Loucy (cell line): ENCODE results near the gene ENPP3.

ENCODE experiments used
- H2AFZ ChIP-seq: fragments of 200-600 bp; sonication (generic); 2 replicates; pipeline ENCODE4 v1.6.0; 2016; ENCODE audit warnings: antibody characterized with exemption, mild to moderate bottlenecking, low read length, moderate library complexity
- H3F3A ChIP-seq: fragments of 200-600 bp; 2 replicates; pipeline ENCODE4 v1.6.0; 2016; ENCODE audit warnings: antibody characterized with exemption, low read depth, mild to moderate bottlenecking
- H3K27me3 ChIP-seq: fragments of 200-600 bp; sonication (generic); 2 replicates; pipeline ENCODE4 v1.6.1; 2014; ENCODE audit warnings: low read length, mild to moderate bottlenecking; ENCODE audit not compliant: insufficient read depth, poor library complexity, severe bottlenecking
- H3K36me3 ChIP-seq: fragments of 200-600 bp; sonication (generic); 2 replicates; pipeline ENCODE4 v1.6.1; 2016; ENCODE audit warnings: low read length; ENCODE audit not compliant: insufficient read depth
- H3K4me1 ChIP-seq: fragments of 200-600 bp; sonication (generic); 2 replicates; pipeline ENCODE4 v1.5.1; 2014; ENCODE audit warnings: low read length, mild to moderate bottlenecking; ENCODE audit not compliant: insufficient read depth, poor library complexity, severe bottlenecking
- H3K4me2 ChIP-seq: fragments of 200-600 bp; sonication (generic); 2 replicates; pipeline ENCODE4 v1.6.0; 2014; ENCODE audit warnings: antibody characterized with exemption, low read length, low read depth, mild to moderate bottlenecking; ENCODE audit not compliant: poor library complexity, severe bottlenecking
- H3K4me3 ChIP-seq: fragments of 200-600 bp; sonication (generic); 2 replicates; pipeline ENCODE4 v1.5.1; 2014; ENCODE audit warnings: low read length, mild to moderate bottlenecking, mixed read lengths; ENCODE audit not compliant: poor library complexity, severe bottlenecking
- H3K79me2 ChIP-seq: fragments of 200-600 bp; sonication (generic); 2 replicates; pipeline ENCODE4 v1.6.1; 2014; ENCODE audit warnings: low read length; ENCODE audit not compliant: insufficient read depth
- H3K9ac ChIP-seq: fragments of 200-600 bp; sonication (generic); 2 replicates; pipeline ENCODE4 v1.6.0; 2014; ENCODE audit warnings: mild to moderate bottlenecking, low read depth, low read length, moderate library complexity; ENCODE audit not compliant: poor library complexity, severe bottlenecking
- H3K9me2 ChIP-seq: fragments of 200-600 bp; sonication (generic); replicated peaks from 2 replicates; pipeline ENCODE4 v1.6.1; 2016; ENCODE audit warnings: low read depth, low read length, mixed read lengths
- H3K9me3 ChIP-seq: fragments of 200-600 bp; sonication (generic); 2 replicates; pipeline ENCODE4 v1.6.1; 2014; ENCODE audit warnings: mild to moderate bottlenecking, antibody characterized with exemption, low read length, low read depth; ENCODE audit not compliant: insufficient read depth
- H4K20me1 ChIP-seq: fragments of 200-600 bp; sonication (generic); 2 replicates; pipeline ENCODE4 v1.6.0; 2014; ENCODE audit warnings: antibody characterized with exemption, low read length, mild to moderate bottlenecking; ENCODE audit not compliant: insufficient read depth, poor library complexity, severe bottlenecking
- EZH2phosphoT487 ChIP-seq: fragments of 200-600 bp; IDR thresholded peaks from 2 replicates; pipeline ENCODE4 v1.6.1; 2018; ENCODE audit warnings: antibody characterized with exemption, mild to moderate bottlenecking, moderate library complexity, borderline replicate concordance
- TF ChIP-seq, protein P1 (sequence below): fragments of 200-600 bp; sonication (generic); conservative IDR thresholded peaks from 2 replicates; pipeline ENCODE4 v1.5.1; 2014; ENCODE audit warnings: mild to moderate bottlenecking, antibody characterized with exemption, low read length

The ENPP3 gene

DNA sequence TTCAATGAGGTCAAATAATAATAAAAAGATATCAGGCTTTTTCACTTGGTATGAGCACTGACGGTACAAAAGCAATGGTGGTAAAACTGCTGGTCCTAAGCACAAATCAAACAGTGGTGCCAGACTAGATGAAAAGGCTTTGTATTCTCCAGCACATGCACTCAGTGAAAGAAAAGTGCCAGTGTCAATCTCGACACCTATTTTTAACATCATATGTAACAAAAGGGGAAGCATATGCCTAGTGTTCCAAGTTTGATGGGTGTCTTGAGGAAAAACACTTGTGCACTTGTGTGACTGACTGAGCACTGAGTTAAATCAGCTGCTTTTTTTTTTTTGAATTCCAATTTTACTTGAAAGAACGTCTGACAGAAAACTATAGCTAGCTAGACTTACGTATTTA lies 36.4 kb upstream of the ENPP3 start:
- Histone ChIP-seq H3K4me1 (no peaks in the 10 kb centered on the region), H3F3A (no peaks in the 10 kb centered on the region), H3K27me3 (no peaks in the 10 kb centered on the region), H3K4me2 (no peak overlapping the region), H2AFZ (no peak overlapping the region), H4K20me1 (no peaks in the 10 kb centered on the region), H3K36me3 (peaks cover 84% of the 10 kb centered on the region), H3K4me3 (no peak overlapping the region), H3K79me2 (no peaks in the 10 kb centered on the region), H3K9ac (no peak overlapping the region), H3K9me2 (no peaks in the 10 kb centered on the region), H3K9me3 (no peaks in the 10 kb centered on the region)
- TF ChIP-seq, protein P1, sequence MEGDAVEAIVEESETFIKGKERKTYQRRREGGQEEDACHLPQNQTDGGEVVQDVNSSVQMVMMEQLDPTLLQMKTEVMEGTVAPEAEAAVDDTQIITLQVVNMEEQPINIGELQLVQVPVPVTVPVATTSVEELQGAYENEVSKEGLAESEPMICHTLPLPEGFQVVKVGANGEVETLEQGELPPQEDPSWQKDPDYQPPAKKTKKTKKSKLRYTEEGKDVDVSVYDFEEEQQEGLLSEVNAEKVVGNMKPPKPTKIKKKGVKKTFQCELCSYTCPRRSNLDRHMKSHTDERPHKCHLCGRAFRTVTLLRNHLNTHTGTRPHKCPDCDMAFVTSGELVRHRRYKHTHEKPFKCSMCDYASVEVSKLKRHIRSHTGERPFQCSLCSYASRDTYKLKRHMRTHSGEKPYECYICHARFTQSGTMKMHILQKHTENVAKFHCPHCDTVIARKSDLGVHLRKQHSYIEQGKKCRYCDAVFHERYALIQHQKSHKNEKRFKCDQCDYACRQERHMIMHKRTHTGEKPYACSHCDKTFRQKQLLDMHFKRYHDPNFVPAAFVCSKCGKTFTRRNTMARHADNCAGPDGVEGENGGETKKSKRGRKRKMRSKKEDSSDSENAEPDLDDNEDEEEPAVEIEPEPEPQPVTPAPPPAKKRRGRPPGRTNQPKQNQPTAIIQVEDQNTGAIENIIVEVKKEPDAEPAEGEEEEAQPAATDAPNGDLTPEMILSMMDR = no peak
- TF ChIP-seq EZH2phosphoT487 = no peak

DNA sequence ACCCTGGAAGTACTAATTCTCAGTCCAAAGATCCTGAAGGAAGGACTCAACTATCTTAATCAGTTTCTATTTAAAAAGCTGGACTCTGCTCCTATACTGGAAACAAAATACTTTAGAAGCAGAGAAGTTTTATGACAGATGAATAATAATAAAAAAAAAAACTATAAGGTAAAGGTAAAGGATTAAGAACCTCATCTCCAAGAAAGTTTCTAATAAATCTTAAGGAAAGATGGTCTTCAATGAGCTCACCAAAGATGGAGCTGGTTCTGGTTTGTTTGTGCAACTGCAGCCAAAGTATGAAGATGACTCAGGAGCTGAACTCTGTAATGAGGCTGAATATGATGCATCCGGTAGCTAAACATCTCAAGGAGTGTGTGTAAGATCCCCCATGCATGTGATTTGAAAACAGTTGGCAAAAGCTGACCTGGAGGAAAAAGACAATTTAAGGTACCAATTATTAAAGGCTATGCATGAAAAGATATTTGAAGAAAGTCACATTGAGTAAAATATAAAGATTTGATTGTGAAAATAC lies 34.3 kb upstream of the ENPP3 start:
- Histone ChIP-seq H3K27me3 (no peaks in the 10 kb centered on the region), H3K9me3 (no peaks in the 10 kb centered on the region), H2AFZ (no peak overlapping the region), H3K4me2 (no peak overlapping the region), H3F3A (no peaks in the 10 kb centered on the region), H3K4me3 (no peak overlapping the region), H3K9ac (no peak overlapping the region), H3K79me2 (no peaks in the 10 kb centered on the region), H3K4me1 (no peaks in the 10 kb centered on the region), H4K20me1 (no peaks in the 10 kb centered on the region), H3K9me2 (no peaks in the 10 kb centered on the region), H3K36me3 (peaks cover 83% of the 10 kb centered on the region)
- TF ChIP-seq, protein P1 = no peak
- TF ChIP-seq EZH2phosphoT487 = no peak

DNA sequence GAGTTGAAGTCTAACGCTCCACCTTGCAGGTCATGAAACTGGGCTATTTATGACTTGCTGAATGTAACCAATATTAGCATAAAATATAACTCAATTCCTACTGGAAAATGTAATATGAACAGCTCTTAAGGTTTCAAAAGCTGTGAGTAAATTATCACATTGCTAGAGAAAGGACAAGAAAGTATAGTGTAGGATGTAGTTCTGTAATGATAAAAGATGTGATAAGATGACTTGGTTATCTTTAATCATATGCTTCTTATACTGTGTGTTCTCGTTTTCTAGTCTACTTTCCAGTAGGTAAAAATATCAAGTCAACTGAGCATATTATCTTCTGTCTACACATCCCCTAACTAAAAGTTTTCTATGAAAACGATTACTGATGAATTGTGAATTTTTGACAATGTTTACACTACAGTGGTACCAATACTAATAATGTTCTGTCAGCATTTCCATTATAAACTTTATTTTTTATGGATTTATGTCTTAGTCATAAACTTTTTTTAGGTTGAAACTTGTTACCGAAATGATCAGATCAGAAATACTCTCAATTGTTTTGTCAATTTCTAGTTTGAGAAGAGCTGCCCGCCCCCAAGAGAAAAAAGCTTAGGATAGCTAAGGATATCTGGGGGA lies 23.7 kb upstream of the ENPP3 start:
- Histone ChIP-seq H3K9ac (no peak overlapping the region), H3F3A (no peaks in the 10 kb centered on the region), H3K9me2 (no peaks in the 10 kb centered on the region), H3K27me3 (no peaks in the 10 kb centered on the region), H3K4me3 (no peak overlapping the region), H3K4me1 (no peaks in the 10 kb centered on the region), H4K20me1 (no peaks in the 10 kb centered on the region), H2AFZ (no peak overlapping the region), H3K9me3 (no peaks in the 10 kb centered on the region), H3K79me2 (no peaks in the 10 kb centered on the region), H3K36me3 (peaks cover 74% of the 10 kb centered on the region), H3K4me2 (no peak overlapping the region)
- TF ChIP-seq, protein P1 = no peak
- no peak for TF ChIP-seq EZH2phosphoT487
